ENCODE data around the gene PRSS36. TPM values are rescaled to one million over a fixed set of nuclear protein-coding genes. Genes with fewer than 3 reads are reported as not detected.

Gene PRSS36
- total RNA-seq, 4 donors from 2014 or later, result 2.6 to 11.3 (median 8.3) TPM

Small RNAs within 50 kb of the gene (small RNA-seq; reads per million reads assigned to genes)
- gene AC009088.4 (not detected), gene NDUFA3P6 (not detected)

Other genes with a start within 250 kb of the PRSS36 start
- 1 to 10 TPM; 2.4 to 6.2 (median 4.2) TPM for gene FBXL19, start 226.5 kb downstream of the PRSS36 start, total RNA-seq
- gene ORAI3, start 201.0 kb downstream of the PRSS36 start, total RNA-seq, result 10 to 100 TPM; 13.4 to 41.1 (median 36.3) TPM
- gene SETD1A, start 192.3 kb downstream of the PRSS36 start, total RNA-seq, result 10 to 100 TPM in 1 of 4 donors, 1 to 10 TPM in 3; 3.9 to 10.5 (median 5.3) TPM
- gene HSD3B7, start 164.9 kb downstream of the PRSS36 start, total RNA-seq, result 10 to 100 TPM; 18.3 to 73.8 (median 30.0) TPM
- gene STX1B, start 139.4 kb downstream of the PRSS36 start, total RNA-seq, result 1 to 10 TPM in 2 of 4 donors, under 1 TPM in 2; 0.49 to 2.2 (median 0.90) TPM
- 10 to 100 TPM; 45.7 to 70.7 (median 55.6) TPM for gene STX4, start 116.5 kb downstream of the PRSS36 start, total RNA-seq
- gene ZNF668, start 75.8 kb downstream of the PRSS36 start, total RNA-seq, result 10 to 100 TPM in 1 of 4 donors, 1 to 10 TPM in 3; 7.3 to 10.7 (median 7.6) TPM
- gene ZNF646, start 75.6 kb downstream of the PRSS36 start, total RNA-seq, result 10 to 100 TPM in 3 of 4 donors, 1 to 10 TPM in 1; 8.3 to 15.6 (median 14.9) TPM
- gene PRSS53, start 61.1 kb downstream of the PRSS36 start, total RNA-seq, result 1 to 10 TPM; 1.5 to 3.2 (median 1.8) TPM
- 100 to 1,000 TPM in 2 of 4 donors, 10 to 100 TPM in 2; 53.3 to 129 (median 94.6) TPM for gene VKORC1, start 55.3 kb downstream of the PRSS36 start, total RNA-seq
- 10 to 100 TPM; 26.6 to 45.2 (median 33.2) TPM for gene BCKDK, start 41.7 kb downstream of the PRSS36 start, total RNA-seq
- 10 to 100 TPM; 42.3 to 71.2 (median 51.9) TPM for gene KAT8, start 32.4 kb downstream of the PRSS36 start, total RNA-seq
- gene PRSS8, start 14.3 kb downstream of the PRSS36 start, total RNA-seq, result 1 to 10 TPM in 1 of 4 donors, not detected in 3; 1.4 TPM
- 10 to 100 TPM; 53.7 to 92.5 (median 66.2) TPM for gene FUS, start 30.1 kb upstream of the PRSS36 start, total RNA-seq
- gene PYCARD, start 52.7 kb upstream of the PRSS36 start, total RNA-seq, result 10 to 100 TPM; 27.1 to 88.4 (median 49.7) TPM
- not detected for gene TRIM72, start 64.1 kb upstream of the PRSS36 start, total RNA-seq
- not detected for gene PYDC1, start 67.1 kb upstream of the PRSS36 start, total RNA-seq
- gene ITGAM, start 109.9 kb upstream of the PRSS36 start, total RNA-seq, result 10 to 100 TPM; 12.4 to 72.2 (median 29.8) TPM
- gene ITGAX, start 205.1 kb upstream of the PRSS36 start, total RNA-seq, result 100 to 1,000 TPM in 1 of 4 donors, 1 to 10 TPM in 3; 4.7 to 158 (median 7.3) TPM
- under 1 TPM in 3 of 4 donors, not detected in 1; 0.22 to 0.68 (median 0.65) TPM for gene ITGAD, start 243.3 kb upstream of the PRSS36 start, total RNA-seq